WERI-Rb-1 (cell line): ENCODE data around the gene TTC33.

Source experiments
- DNase-seq: peaks from one replicate; pipeline ENCODE4 v3.0.0-alpha.2; 2020
- H3K27ac ChIP-seq: fragments of 250-450 bp; sonication (Bioruptor Pico); 2 replicates; pipeline ENCODE4 v1.5.1; 2020; ENCODE audit warnings: mild to moderate bottlenecking, moderate library complexity
- H3K27me3 ChIP-seq: fragments of 250-450 bp; sonication (Bioruptor Pico); 2 replicates; pipeline ENCODE4 v1.5.1; 2021; ENCODE audit warnings: mild to moderate bottlenecking, low read depth, moderate library complexity; ENCODE audit not compliant: insufficient read depth, severe bottlenecking
- H3K36me3 ChIP-seq: fragments of 250-450 bp; sonication (Bioruptor Pico); 2 replicates; pipeline ENCODE4 v1.5.1; 2020; ENCODE audit warnings: mild to moderate bottlenecking, moderate library complexity
- H3K4me3 ChIP-seq: 2 replicates; pipeline ENCODE4 v1.5.1; 2011; ENCODE audit warnings: low read depth, mild to moderate bottlenecking, control low read depth, low read length
- H3K9me3 ChIP-seq: fragments of 250-450 bp; sonication (Bioruptor Pico); 2 replicates; pipeline ENCODE4 v1.5.1; 2021; ENCODE audit warnings: mild to moderate bottlenecking, moderate library complexity; ENCODE audit not compliant: severe bottlenecking
- TF ChIP-seq, protein P1 (sequence below): IDR thresholded peaks from 2 replicates; pipeline ENCODE4 v1.5.1; 2011; ENCODE audit warnings: low read depth, mild to moderate bottlenecking, control low read depth, inconsistent platforms, low read length

The TTC33 gene

DNA sequence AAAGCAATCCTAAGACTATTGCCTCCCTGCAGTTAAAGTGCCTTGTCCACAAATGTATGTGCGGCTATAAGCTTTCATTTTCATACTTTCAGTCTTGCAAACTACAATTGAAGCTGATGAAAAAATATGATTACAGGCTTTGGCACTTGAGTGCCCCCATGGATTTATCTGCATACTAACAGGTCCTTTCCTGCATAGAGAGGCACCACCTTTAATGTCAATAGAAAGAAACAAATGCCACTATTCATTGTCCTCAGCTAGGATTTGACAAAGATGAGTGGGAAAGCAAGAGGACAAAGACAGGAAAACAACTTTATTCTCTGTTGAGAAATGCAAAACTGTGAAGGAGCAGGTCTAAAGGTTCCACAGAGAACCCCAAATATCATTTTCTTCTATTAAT lies 201.7 kb downstream of the TTC33 start:
- Histone ChIP-seq H3K4me3 (no peak overlapping the region), H3K9me3 (no peaks in the 10 kb centered on the region), H3K36me3 (no peaks in the 10 kb centered on the region), H3K27ac (no peak overlapping the region), H3K27me3 (no peaks in the 10 kb centered on the region)
- no peak for DNase-seq
- TF ChIP-seq, protein P1, sequence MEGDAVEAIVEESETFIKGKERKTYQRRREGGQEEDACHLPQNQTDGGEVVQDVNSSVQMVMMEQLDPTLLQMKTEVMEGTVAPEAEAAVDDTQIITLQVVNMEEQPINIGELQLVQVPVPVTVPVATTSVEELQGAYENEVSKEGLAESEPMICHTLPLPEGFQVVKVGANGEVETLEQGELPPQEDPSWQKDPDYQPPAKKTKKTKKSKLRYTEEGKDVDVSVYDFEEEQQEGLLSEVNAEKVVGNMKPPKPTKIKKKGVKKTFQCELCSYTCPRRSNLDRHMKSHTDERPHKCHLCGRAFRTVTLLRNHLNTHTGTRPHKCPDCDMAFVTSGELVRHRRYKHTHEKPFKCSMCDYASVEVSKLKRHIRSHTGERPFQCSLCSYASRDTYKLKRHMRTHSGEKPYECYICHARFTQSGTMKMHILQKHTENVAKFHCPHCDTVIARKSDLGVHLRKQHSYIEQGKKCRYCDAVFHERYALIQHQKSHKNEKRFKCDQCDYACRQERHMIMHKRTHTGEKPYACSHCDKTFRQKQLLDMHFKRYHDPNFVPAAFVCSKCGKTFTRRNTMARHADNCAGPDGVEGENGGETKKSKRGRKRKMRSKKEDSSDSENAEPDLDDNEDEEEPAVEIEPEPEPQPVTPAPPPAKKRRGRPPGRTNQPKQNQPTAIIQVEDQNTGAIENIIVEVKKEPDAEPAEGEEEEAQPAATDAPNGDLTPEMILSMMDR, result no peak

DNA sequence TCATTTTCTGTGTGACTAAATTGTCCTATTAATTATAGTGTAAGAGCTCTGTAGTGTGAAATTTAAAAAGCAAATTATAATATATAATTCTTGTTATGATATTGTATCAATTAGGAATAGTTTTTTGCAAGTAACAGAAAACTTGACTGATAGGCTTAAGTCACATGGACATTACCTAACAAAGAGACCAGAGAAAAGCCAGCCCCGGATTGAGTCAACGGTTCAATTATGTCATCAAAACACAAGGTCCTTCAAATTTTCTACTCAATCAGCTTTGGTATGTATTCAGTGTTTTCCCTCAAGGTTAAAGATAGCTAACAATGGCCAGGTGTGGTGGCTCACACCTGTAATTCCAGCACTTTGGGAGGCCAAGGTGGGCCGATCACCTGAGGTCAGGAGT lies 202.8 kb downstream of the TTC33 start:
- no peaks in the 10 kb centered on the region for H3K9me3 ChIP-seq
- H3K36me3 ChIP-seq, result no peaks in the 10 kb centered on the region
- no peak overlapping the region for H3K27ac ChIP-seq
- TF ChIP-seq, protein P1, result no peak
- no peak for DNase-seq
- H3K27me3 ChIP-seq, result no peaks in the 10 kb centered on the region
- H3K4me3 ChIP-seq, result no peak overlapping the region

DNA sequence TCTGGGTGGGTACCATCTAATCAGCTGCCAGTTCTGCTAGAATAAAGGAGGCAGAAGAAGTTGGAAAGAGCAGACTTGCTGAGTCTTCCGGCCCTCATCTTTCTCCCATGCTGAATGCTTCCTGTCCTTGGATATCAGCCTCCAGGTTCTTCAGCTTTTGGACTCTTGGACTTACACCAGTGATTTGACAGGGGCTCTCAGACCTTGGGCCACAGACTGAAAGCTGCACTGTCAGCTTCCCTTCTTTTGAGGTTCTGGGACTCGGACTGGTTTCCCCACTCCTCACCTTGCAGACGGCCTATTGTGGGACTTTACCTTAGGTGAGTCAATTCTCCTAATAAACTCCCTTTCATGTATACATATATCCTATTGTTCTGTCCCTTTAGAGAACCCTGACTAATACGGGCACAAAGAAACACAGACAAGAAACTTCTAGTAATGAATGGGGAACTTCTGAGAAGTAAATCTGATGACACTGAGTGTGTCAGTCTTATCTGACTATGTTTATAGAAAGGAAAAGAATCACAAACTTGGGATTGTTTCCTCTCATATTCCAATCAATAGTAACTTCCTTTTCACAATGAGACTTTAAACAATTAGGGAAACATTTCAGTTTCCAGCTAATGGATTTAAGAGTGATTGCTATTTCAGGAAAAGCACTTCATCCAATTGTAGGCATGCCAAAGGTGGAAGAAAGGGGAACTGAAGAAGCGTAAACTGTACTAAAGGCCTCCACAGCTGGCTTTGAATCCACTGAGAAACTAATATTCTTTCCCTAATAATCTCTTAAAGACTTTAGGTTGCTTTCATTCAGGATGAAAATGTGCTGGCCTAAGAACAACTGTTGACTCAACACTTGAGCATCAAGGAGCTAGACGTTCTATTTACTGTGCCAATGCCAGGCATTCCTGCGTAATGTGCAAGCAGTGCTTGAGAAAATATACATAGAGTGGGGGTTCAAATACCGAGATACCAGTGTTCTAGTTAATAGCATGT lies 204.0 kb downstream of the TTC33 start:
- no peak for DNase-seq
- H3K4me3 ChIP-seq, result no peak overlapping the region
- H3K36me3 ChIP-seq, result no peaks in the 10 kb centered on the region
- TF ChIP-seq, protein P1, result no peak
- no peaks in the 10 kb centered on the region for H3K9me3 ChIP-seq
- H3K27ac ChIP-seq, result no peak overlapping the region
- no peaks in the 10 kb centered on the region for H3K27me3 ChIP-seq

DNA sequence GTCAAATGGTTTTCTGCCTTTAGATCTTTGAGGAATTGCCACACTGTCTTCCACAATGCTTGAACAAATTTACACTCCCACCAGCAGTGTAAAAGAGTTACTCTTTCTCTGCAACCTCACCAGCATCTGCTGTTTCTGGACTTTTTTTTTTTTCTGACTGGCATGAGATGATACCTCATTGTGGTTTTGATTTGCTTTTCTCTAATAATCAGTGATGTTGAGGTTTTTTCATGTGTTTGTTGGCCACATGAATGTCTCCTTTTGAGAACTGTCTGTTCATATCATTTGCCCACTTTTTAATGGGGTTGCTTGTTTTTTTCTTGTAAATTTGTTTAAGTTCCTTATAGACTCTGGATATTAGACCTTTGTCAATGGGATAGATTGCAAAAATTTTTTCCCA lies 205.3 kb downstream of the TTC33 start:
- TF ChIP-seq, protein P1, result no peak
- no peaks in the 10 kb centered on the region for H3K36me3 ChIP-seq
- H3K9me3 ChIP-seq, result no peaks in the 10 kb centered on the region
- H3K27me3 ChIP-seq, result no peaks in the 10 kb centered on the region
- H3K4me3 ChIP-seq, result no peak overlapping the region
- H3K27ac ChIP-seq, result no peak overlapping the region
- no peak for DNase-seq

DNA sequence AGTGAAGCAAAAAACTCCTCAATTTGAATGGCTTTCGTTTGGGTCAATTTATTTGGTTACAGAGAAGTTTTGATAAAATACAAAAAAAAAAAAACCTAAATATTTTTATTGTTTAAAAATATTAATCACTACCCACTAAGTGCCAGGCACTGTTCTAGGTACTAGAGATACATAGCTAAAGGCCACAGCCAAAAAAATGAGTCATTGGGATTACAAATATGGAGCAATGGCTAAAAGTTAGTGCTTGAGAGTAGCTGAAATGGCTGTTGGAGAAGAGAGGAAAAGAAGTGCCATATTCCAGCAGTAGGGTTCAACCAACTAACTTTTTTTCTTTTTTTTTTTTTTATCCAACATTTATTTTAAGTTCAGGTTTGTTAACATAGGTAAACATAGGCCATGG lies 206.1 kb downstream of the TTC33 start:
- Histone ChIP-seq H3K4me3 (no peak overlapping the region), H3K36me3 (no peaks in the 10 kb centered on the region), H3K9me3 (no peaks in the 10 kb centered on the region), H3K27me3 (no peaks in the 10 kb centered on the region), H3K27ac (no peak overlapping the region)
- DNase-seq, result no peak
- TF ChIP-seq, protein P1, result no peak
